CD4-positive, alpha-beta memory T cell (primary cell): ENCODE measurements around the gene PEMT. TPM values are rescaled to one million over a fixed set of nuclear protein-coding genes. Genes with fewer than 3 reads are reported as not detected.

Experiments used
- CTCF ChIA-PET: fragments of 350-600 bp; sonication (Branson Sonifier 250); formaldehyde crosslinking; loops from one replicate; lab custom pipeline; 2021; ENCODE audit warnings: inconsistent platforms; ENCODE audit not compliant: partially characterized antibody; lab: Charles Lee
- POLR2A ChIA-PET: fragments of 350-600 bp; sonication (Branson Sonifier 250); formaldehyde crosslinking; loops from one replicate; lab custom pipeline; 2021; ENCODE audit not compliant: partially characterized antibody; lab: Charles Lee
- DNase-seq, 5 donors: peaks; one replicate each; pipeline versions ENCODE4 v3.0.0 to v3.0.0-alpha.2; 2020 to 2022; ENCODE audit warnings: mixed read lengths in 1 of 5
- H3K27ac ChIP-seq: one replicate; pipeline ENCODE4 v1.7.0; 2013; ENCODE audit warnings: low read depth, low read length
- H3K27me3 ChIP-seq: 2 replicates; pipeline ENCODE4 v1.7.0; 2013; ENCODE audit warnings: mild to moderate bottlenecking, low read length, moderate library complexity; ENCODE audit not compliant: insufficient read depth
- H3K36me3 ChIP-seq: 2 replicates; pipeline ENCODE4 v1.7.0; 2013; ENCODE audit warnings: mild to moderate bottlenecking, low read length, moderate library complexity; ENCODE audit not compliant: insufficient read depth
- H3K4me1 ChIP-seq: 2 replicates; pipeline ENCODE4 v1.7.0; 2013; ENCODE audit warnings: mild to moderate bottlenecking, low read length, moderate library complexity; ENCODE audit not compliant: insufficient read depth
- H3K4me3 ChIP-seq, 2 donors: one replicate each; pipeline ENCODE4 v1.7.0; 2013; ENCODE audit warnings: low read length in 2 of 2, mild to moderate bottlenecking in 1 of 2
- H3K9me3 ChIP-seq, 2 donors: one replicate each; pipeline ENCODE4 v1.7.0; 2013; ENCODE audit warnings: low read length in 2 of 2, control low read depth in 1 of 2; ENCODE audit not compliant: control insufficient read depth in 1 of 2
- H3K27ac Mint-ChIP-seq, 7 donors: one replicate each; pipeline ENCODE4 v1.8.0; 2020 to 2021; ENCODE audit warnings: mixed read lengths in 7 of 7, mild to moderate bottlenecking in 6 of 7, inconsistent platforms in 3 of 7, moderate library complexity in 3 of 7
- H3K27me3 Mint-ChIP-seq, 2 donors: one replicate each; pipeline ENCODE4 v1.8.0; 2020 to 2021; ENCODE audit warnings: mixed read lengths in 2 of 2
- H3K36me3 Mint-ChIP-seq, 2 donors: one replicate each; pipeline ENCODE4 v1.8.0; 2020 to 2021; ENCODE audit warnings: mixed read lengths in 2 of 2, inconsistent platforms in 1 of 2, mild to moderate bottlenecking in 1 of 2
- H3K4me1 Mint-ChIP-seq, 4 donors: one replicate each; pipeline ENCODE4 v1.8.0; 2020 to 2021; ENCODE audit warnings: mixed read lengths in 4 of 4, mild to moderate bottlenecking in 1 of 4
- H3K4me3 Mint-ChIP-seq, 8 donors: one replicate each; pipeline ENCODE4 v1.8.0; 2020 to 2021; ENCODE audit warnings: mixed read lengths in 8 of 8, mild to moderate bottlenecking in 7 of 8, moderate library complexity in 6 of 8, inconsistent platforms in 3 of 8
- H3K9me3 Mint-ChIP-seq, 8 donors: one replicate each; pipeline ENCODE4 v1.8.0; 2020 to 2021; ENCODE audit warnings: mixed read lengths in 8 of 8, mild to moderate bottlenecking in 5 of 8, inconsistent platforms in 3 of 8, moderate library complexity in 1 of 8
- intact Hi-C: fragments of 100-400 bp; cut with micrococcal nuclease; formaldehyde crosslinking; loops from one replicate; pipeline ENCODE4 v1.15.1; 2023
- polyA plus RNA-seq, 2 donors: library from polyadenylated mRNA; unstranded; fragments of 300-500 nt; fragmentation: Illumina TruSeq; gene quantifications; one replicate each; pipeline ENCODE4 v1.2.3, GENCODE V29; 2021
- total RNA-seq, 2 experiments: library from RNA; stranded (reverse); gene quantifications; one replicate each; pipeline ENCODE4 v1.2.3, GENCODE V29; 2021

The PEMT gene
- total and polyA plus RNA-seq, 4 experiments from 2014 or later: 11.6 to 39.0 (median 19.5) TPM

GRCh38 chr17:17570798-17571716, 20.5 kb downstream of the PEMT start:
- no peaks in the 10 kb centered on the region for H3K4me1 ChIP-seq
- intact Hi-C loops: no loop called here
- H3K36me3 ChIP-seq: peaks cover 3% of the 10 kb centered on the region
- CTCF ChIA-PET: no interaction called here
- no peaks in the 10 kb centered on the region for H3K27me3 Mint-ChIP-seq
- no peaks in the 10 kb centered on the region for H3K9me3 ChIP-seq
- H3K36me3 Mint-ChIP-seq: peaks cover 0 to 13% of the 10 kb centered on the region in 2 donors
- no peak overlapping the region for H3K4me3 ChIP-seq
- no peak overlapping the region for H3K27ac ChIP-seq
- no peak for DNase-seq
- no peak overlapping the region for H3K27ac Mint-ChIP-seq
- H3K9me3 Mint-ChIP-seq: no peaks in the 10 kb centered on the region
- H3K4me1 Mint-ChIP-seq: peaks cover 0 to 4% (median 1%) of the 10 kb centered on the region in 4 donors
- H3K4me3 Mint-ChIP-seq: no peak overlapping the region
- H3K27me3 ChIP-seq: no peaks in the 10 kb centered on the region
- POLR2A ChIA-PET: no interaction called here

- ChIA-PET POLR2A (no interaction called here), CTCF (interaction anchor here (1.5 to 2.2 kb wide), 2 partner anchors 72 to 216 kb away, joined by 4 to 6 read pairs; no protein-coding TSS in a partner anchor)
- Histone ChIP-seq H3K27me3 (no peaks in the 10 kb centered on the region), H3K36me3 (peaks cover 3% of the 10 kb centered on the region), H3K4me1 (no peaks in the 10 kb centered on the region), H3K4me3 (no peak overlapping the region), H3K27ac (no peak overlapping the region), H3K9me3 (no peaks in the 10 kb centered on the region)
- no peak overlapping the region for H3K4me3 Mint-ChIP-seq
- H3K9me3 Mint-ChIP-seq: no peaks in the 10 kb centered on the region
- peaks cover 0 to 11% of the 10 kb centered on the region in 2 donors for H3K36me3 Mint-ChIP-seq
- peaks cover 0 to 4% (median 1%) of the 10 kb centered on the region in 4 donors for H3K4me1 Mint-ChIP-seq
- intact Hi-C loops: no loop called here
- H3K27ac Mint-ChIP-seq: no peak overlapping the region
- H3K27me3 Mint-ChIP-seq: no peaks in the 10 kb centered on the region
- DNase-seq: no peak
These were observed 21.2 kb downstream of the PEMT start for GRCh38 chr17:17570140-17570797.

- no peaks in the 10 kb centered on the region for H3K27me3 ChIP-seq
- H3K4me3 ChIP-seq: no peak overlapping the region
- H3K36me3 ChIP-seq: peaks cover under 1% of the 10 kb centered on the region
- Mint-ChIP-seq H3K9me3 (no peaks in the 10 kb centered on the region), H3K4me3 (no peak overlapping the region), H3K4me1 (peaks cover 0 to 5% (median 1%) of the 10 kb centered on the region in 4 donors), H3K27ac (peak overlapping the region in 1 of 7 donors; percentile 22), H3K27me3 (no peaks in the 10 kb centered on the region), H3K36me3 (peaks cover 0 to 7% of the 10 kb centered on the region in 2 donors)
- CTCF ChIA-PET: interaction anchor here (1.5 to 2.2 kb wide), 2 partner anchors 72 to 216 kb away, joined by 4 to 6 read pairs; no protein-coding TSS in a partner anchor
- H3K4me1 ChIP-seq: no peaks in the 10 kb centered on the region
- no peak overlapping the region for H3K27ac ChIP-seq
- DNase-seq: no peak
- intact Hi-C loops: no loop called here
- POLR2A ChIA-PET: no interaction called here
- H3K9me3 ChIP-seq: no peaks in the 10 kb centered on the region
These were observed 21.8 kb downstream of the PEMT start for GRCh38 chr17:17569691-17570090.

GRCh38 chr17:17568772-17569195, 22.7 kb downstream of the PEMT start:
- intact Hi-C loops: loop anchor here (1.0 kb wide), 1 partner anchor 212 kb away; no protein-coding TSS in a partner anchor

GRCh38 chr17:17567631-17568030, 23.9 kb downstream of the PEMT start:
- Mint-ChIP-seq H3K36me3 (peaks cover 0 to 7% of the 10 kb centered on the region in 2 donors), H3K4me3 (no peak overlapping the region), H3K27me3 (no peaks in the 10 kb centered on the region), H3K27ac (peak overlapping the region in 1 of 7 donors; percentile 50), H3K4me1 (peaks cover 0 to 5% (median 1%) of the 10 kb centered on the region in 4 donors), H3K9me3 (no peaks in the 10 kb centered on the region)
- Histone ChIP-seq H3K27ac (no peak overlapping the region), H3K4me1 (no peaks in the 10 kb centered on the region), H3K27me3 (no peaks in the 10 kb centered on the region), H3K36me3 (no peaks in the 10 kb centered on the region), H3K4me3 (no peak overlapping the region), H3K9me3 (no peaks in the 10 kb centered on the region)
- POLR2A ChIA-PET: no interaction called here
- CTCF ChIA-PET: interaction anchor here (1.0 to 2.3 kb wide), 3 partner anchors 71 to 163 kb away, joined by 3 to 11 read pairs (median 6); partner anchors contain the start of gene RASD1
- no peak for DNase-seq
- intact Hi-C loops: loop anchor here (1.0 kb wide), 1 partner anchor 211 kb away; no protein-coding TSS in a partner anchor

More at GRCh38 chr17:17568772-17569195, 22.7 kb downstream of the PEMT start:
- Mint-ChIP-seq H3K9me3 (no peaks in the 10 kb centered on the region), H3K4me3 (no peak overlapping the region), H3K27me3 (no peaks in the 10 kb centered on the region), H3K36me3 (peaks cover 0 to 7% of the 10 kb centered on the region in 2 donors), H3K4me1 (peaks cover 0 to 5% (median 1%) of the 10 kb centered on the region in 4 donors), H3K27ac (no peak overlapping the region)
- peak in 4 of 5 donors; percentile 19 to 41 (median 27) for DNase-seq
- no peaks in the 10 kb centered on the region for H3K4me1 ChIP-seq
- H3K27ac ChIP-seq: no peak overlapping the region
- POLR2A ChIA-PET: interaction anchor here (0.6 kb wide), 1 partner anchor 636 kb away, joined by 3 read pairs; no protein-coding TSS in a partner anchor
- CTCF ChIA-PET: interaction anchor here (1.0 to 2.3 kb wide), 4 partner anchors 72 to 215 kb away, joined by 3 to 11 read pairs (median 5); partner anchors contain the start of gene RASD1
- no peak overlapping the region for H3K4me3 ChIP-seq
- H3K27me3 ChIP-seq: no peaks in the 10 kb centered on the region
- no peaks in the 10 kb centered on the region for H3K9me3 ChIP-seq
- no peaks in the 10 kb centered on the region for H3K36me3 ChIP-seq

- H3K9me3 Mint-ChIP-seq: no peaks in the 10 kb centered on the region
- ChIA-PET POLR2A (no interaction called here), CTCF (interaction anchor here (2.3 kb wide), 1 partner anchor 70 kb away, joined by 11 read pairs; the partner anchor contains the start of gene RASD1)
- no peak overlapping the region for H3K4me3 Mint-ChIP-seq
- H3K27ac Mint-ChIP-seq: no peak overlapping the region
- no peaks in the 10 kb centered on the region for H3K27me3 Mint-ChIP-seq
- no peaks in the 10 kb centered on the region for H3K27me3 ChIP-seq
- no peak for DNase-seq
- no peaks in the 10 kb centered on the region for H3K9me3 ChIP-seq
- no peak overlapping the region for H3K4me3 ChIP-seq
- H3K4me1 ChIP-seq: no peaks in the 10 kb centered on the region
- peaks cover 0 to 5% (median under 1%) of the 10 kb centered on the region in 4 donors for H3K4me1 Mint-ChIP-seq
- peaks cover 0 to 7% of the 10 kb centered on the region in 2 donors for H3K36me3 Mint-ChIP-seq
- H3K27ac ChIP-seq: no peak overlapping the region
- H3K36me3 ChIP-seq: no peaks in the 10 kb centered on the region
- intact Hi-C loops: no loop called here
These were observed 24.5 kb downstream of the PEMT start for GRCh38 chr17:17566896-17567513.
